ENCODE results near the gene SPATA33. TPM values are rescaled to one million over a fixed set of nuclear protein-coding genes. Genes with fewer than 3 reads are reported as not detected.

The SPATA33 gene
- total and polyA plus RNA-seq, 4 donors: 3.0 to 10.7 (median 7.5) TPM

- H3K9me3 ChIP-seq (ENCODE audit: control insufficient read depth, low read length): no peaks in the 10 kb centered on the region
- no peaks in the 10 kb centered on the region for H3K36me3 ChIP-seq (ENCODE audit: control insufficient read depth in 1 of 2, insufficient read depth in 2 of 2, low read length in 1 of 2)
- no peaks in the 10 kb centered on the region for H3K27me3 ChIP-seq (ENCODE audit: control insufficient read depth in 1 of 2, insufficient read depth in 2 of 2, low read length in 1 of 2)
- H3K27ac ChIP-seq (ENCODE audit: low read depth in 1 of 2, low read length in 2 of 2): no peak overlapping the region
- no peak for ATAC-seq (ENCODE audit: low FRiP score)
- intact Hi-C loops (cut with DNase I): no loop called here
- H3K4me3 ChIP-seq (ENCODE audit: low read length in 2 of 2): no peak overlapping the region
- H3K4me1 ChIP-seq (ENCODE audit: control insufficient read depth in 1 of 2, insufficient read depth in 2 of 2, low read length in 2 of 2): no peaks in the 10 kb centered on the region
- peak in 1 of 2 donors; percentile 43 for DNase-seq
- 17 to 20% methylated on average over 18 to 22 of the region's 22 CpGs for WGBS, 2 donors
These were observed 54.7 kb downstream of the SPATA33 start for GRCh38 chr16:89712274-89712781.

DNA sequence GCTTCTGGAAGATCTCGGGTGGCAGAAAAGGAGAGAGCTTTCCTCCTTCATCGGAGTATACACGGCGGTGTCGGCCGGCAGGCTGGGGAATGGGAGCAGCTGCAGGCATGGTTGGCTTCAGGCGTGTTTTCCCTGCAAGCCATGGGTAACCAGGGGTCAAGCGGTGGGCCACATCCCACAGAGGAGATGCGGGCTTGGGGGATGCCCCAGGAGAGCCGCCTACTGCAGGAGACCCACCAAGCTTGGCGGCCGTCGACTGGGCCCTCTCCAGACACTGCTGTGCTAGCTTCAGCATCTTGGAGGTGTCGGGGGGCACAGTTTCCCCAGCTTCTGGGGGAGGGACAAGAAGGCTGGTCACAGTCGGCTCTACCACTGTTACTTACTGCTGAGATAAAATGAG lies 58.9 kb downstream of the SPATA33 start:
- H3K36me3 ChIP-seq (ENCODE audit: control insufficient read depth in 1 of 2, insufficient read depth in 2 of 2, low read length in 1 of 2): no peaks in the 10 kb centered on the region
- no peak overlapping the region for H3K4me3 ChIP-seq (ENCODE audit: low read length in 2 of 2)
- no peak overlapping the region for H3K27ac ChIP-seq (ENCODE audit: low read depth in 1 of 2, low read length in 2 of 2)
- no peak for ATAC-seq (ENCODE audit: low FRiP score)
- intact Hi-C loops (cut with DNase I): no loop called here
- peaks cover 0 to 2% of the 10 kb centered on the region in 2 donors for H3K27me3 ChIP-seq (ENCODE audit: control insufficient read depth in 1 of 2, insufficient read depth in 2 of 2, low read length in 1 of 2)
- DNase-seq: no peak
- no peaks in the 10 kb centered on the region for H3K4me1 ChIP-seq (ENCODE audit: control insufficient read depth in 1 of 2, insufficient read depth in 2 of 2, low read length in 2 of 2)
- H3K9me3 ChIP-seq (ENCODE audit: control insufficient read depth, low read length): no peaks in the 10 kb centered on the region
- WGBS, 2 donors: 84 to 88% methylated on average over 15 of the region's 15 CpGs

DNA sequence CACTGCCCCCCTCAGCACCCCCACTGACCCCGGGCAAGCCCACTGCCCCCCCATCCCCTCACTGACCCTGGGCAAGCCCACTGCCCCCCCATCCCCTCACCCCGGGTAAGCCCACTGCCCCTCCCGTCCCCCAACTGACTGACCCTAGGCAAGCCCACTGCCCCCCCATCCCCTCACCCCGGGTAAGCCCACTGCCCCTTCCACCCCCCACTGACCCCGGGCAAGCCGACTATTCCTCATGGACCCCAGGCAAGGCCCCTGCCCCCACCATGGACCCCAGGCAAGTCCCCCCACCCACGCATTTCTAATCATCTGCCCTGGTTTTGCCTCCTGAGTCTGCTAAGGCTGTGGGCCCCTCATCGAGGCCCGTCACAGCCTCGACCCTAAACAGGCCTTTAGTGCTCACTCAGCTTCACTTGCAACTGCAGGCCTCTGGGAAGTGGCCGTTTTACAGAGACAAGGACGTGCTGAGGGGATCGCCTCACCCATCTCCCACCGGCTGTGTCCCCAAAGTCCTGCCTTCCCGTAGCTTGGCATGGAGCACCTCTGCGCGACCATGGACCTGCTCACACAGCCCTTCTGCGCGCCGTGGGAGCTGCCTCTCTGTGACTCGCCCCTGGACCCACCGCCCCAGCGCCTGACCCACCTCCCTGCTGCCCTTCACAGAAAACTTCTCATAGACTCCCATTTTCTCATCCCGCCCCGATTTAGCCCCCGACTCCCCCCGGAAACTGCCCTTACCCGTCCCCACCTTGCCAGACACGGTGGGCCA lies 59.5 kb downstream of the SPATA33 start:
- no peak for DNase-seq
- no peak for ATAC-seq (ENCODE audit: low FRiP score)
- Histone ChIP-seq H3K36me3 (ENCODE audit: control insufficient read depth in 1 of 2, insufficient read depth in 2 of 2, low read length in 1 of 2) (no peaks in the 10 kb centered on the region), H3K4me1 (ENCODE audit: control insufficient read depth in 1 of 2, insufficient read depth in 2 of 2, low read length in 2 of 2) (no peaks in the 10 kb centered on the region), H3K27ac (ENCODE audit: low read depth in 1 of 2, low read length in 2 of 2) (no peak overlapping the region), H3K4me3 (ENCODE audit: low read length in 2 of 2) (no peak overlapping the region), H3K27me3 (ENCODE audit: control insufficient read depth in 1 of 2, insufficient read depth in 2 of 2, low read length in 1 of 2) (peaks cover 0 to 2% of the 10 kb centered on the region in 2 donors), H3K9me3 (ENCODE audit: control insufficient read depth, low read length) (no peaks in the 10 kb centered on the region)
- 89 to 92% methylated on average over 26 to 29 of the region's 29 CpGs for WGBS, 2 donors
- intact Hi-C loops (cut with DNase I): no loop called here

DNA sequence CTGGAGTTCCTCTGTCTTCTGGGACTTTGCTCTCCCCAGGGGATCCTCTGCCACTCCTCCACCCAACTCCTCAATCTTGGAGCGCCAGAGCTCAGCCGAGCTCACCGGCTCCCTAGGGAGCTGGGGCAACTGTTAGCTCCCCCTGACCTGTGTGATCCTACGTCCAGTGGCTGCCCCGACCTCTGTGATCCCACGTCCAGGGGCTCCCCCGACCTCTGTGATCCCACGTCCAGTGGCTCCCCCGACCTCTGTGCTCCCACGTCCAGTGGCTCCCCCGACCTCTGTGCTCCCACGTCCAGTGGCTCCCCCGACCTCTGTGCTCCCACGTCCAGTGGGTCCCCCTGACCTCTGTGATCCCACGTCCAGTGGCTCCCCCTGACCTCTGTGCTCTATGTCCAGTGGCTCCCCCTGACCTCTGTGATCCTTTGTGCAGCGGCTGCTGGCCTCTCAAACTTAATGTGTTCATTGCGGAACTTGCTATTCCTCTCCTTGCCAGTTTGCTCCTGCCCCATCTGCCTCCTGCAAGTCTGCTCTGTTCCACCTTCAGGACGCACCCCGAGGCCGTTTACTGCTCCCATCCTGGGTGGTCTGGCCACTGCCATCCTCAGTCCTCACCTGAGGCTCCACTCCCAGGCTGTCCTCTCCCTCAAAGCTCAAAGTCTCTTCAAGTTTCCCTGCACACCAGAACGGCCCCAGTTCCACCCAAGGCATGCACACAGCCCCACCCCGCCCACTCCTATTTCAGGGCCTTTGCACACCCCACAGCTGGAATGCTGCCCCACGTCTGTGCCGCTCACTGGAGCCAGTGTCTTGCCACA lies 60.3 kb downstream of the SPATA33 start:
- H3K4me1 ChIP-seq (ENCODE audit: control insufficient read depth in 1 of 2, insufficient read depth in 2 of 2, low read length in 2 of 2): no peaks in the 10 kb centered on the region
- no peaks in the 10 kb centered on the region for H3K36me3 ChIP-seq (ENCODE audit: control insufficient read depth in 1 of 2, insufficient read depth in 2 of 2, low read length in 1 of 2)
- ATAC-seq (ENCODE audit: low FRiP score) (no peak), DNase-seq (no peak)
- 84 to 85% methylated on average over 24 of the region's 24 CpGs for WGBS, 2 donors
- H3K27ac ChIP-seq (ENCODE audit: low read depth in 1 of 2, low read length in 2 of 2): no peak overlapping the region
- intact Hi-C loops (cut with DNase I): no loop called here
- H3K9me3 ChIP-seq (ENCODE audit: control insufficient read depth, low read length): no peaks in the 10 kb centered on the region
- no peak overlapping the region for H3K4me3 ChIP-seq (ENCODE audit: low read length in 2 of 2)
- peaks cover 0 to 2% of the 10 kb centered on the region in 2 donors for H3K27me3 ChIP-seq (ENCODE audit: control insufficient read depth in 1 of 2, insufficient read depth in 2 of 2, low read length in 1 of 2)

Other genes with a start within 250 kb of the SPATA33 start
- gene ANKRD11, start 167.3 kb upstream of the SPATA33 start, total RNA-seq: 100 to 1,000 TPM; 124 to 139 TPM
- 10 to 100 TPM; 34.6 to 56.0 TPM for gene ANKRD11, start 167.3 kb upstream of the SPATA33 start, polyA plus RNA-seq
- 100 to 1,000 TPM in 1 of 2 donors, 10 to 100 TPM in 1; 90.6 to 110 TPM for gene SPG7, start 149.4 kb upstream of the SPATA33 start, total RNA-seq
- 100 to 1,000 TPM in 1 of 2 donors, 10 to 100 TPM in 1; 28.4 to 171 TPM for gene SPG7, start 149.4 kb upstream of the SPATA33 start, polyA plus RNA-seq
- gene RPL13, start 97.2 kb upstream of the SPATA33 start, total RNA-seq: 1,000 to 10,000 TPM; 1,505 to 1,678 TPM
- 1,000 to 10,000 TPM; 4,359 to 6,820 TPM for gene RPL13, start 97.2 kb upstream of the SPATA33 start, polyA plus RNA-seq
- gene CPNE7, start 82.1 kb upstream of the SPATA33 start, total RNA-seq: under 1 TPM; 0.13 to 0.66 TPM
- gene CPNE7, start 82.1 kb upstream of the SPATA33 start, polyA plus RNA-seq: under 1 TPM; 0.13 to 0.69 TPM
- gene DPEP1, start 44.2 kb upstream of the SPATA33 start, total RNA-seq: not detected
- 1 to 10 TPM in 1 of 2 donors, not detected in 1; 8.5 TPM for gene DPEP1, start 44.2 kb upstream of the SPATA33 start, polyA plus RNA-seq
- gene CHMP1A, start 128 bp upstream of the SPATA33 start, total RNA-seq: 10 to 100 TPM; 69.0 to 78.8 TPM
- 100 to 1,000 TPM in 1 of 2 donors, 10 to 100 TPM in 1; 45.5 to 112 TPM for gene CHMP1A, start 128 bp upstream of the SPATA33 start, polyA plus RNA-seq
- 10 to 100 TPM; 29.9 to 71.1 TPM for gene CDK10, start 28.9 kb downstream of the SPATA33 start, total RNA-seq
- 100 to 1,000 TPM in 1 of 2 donors, 10 to 100 TPM in 1; 24.7 to 134 TPM for gene CDK10, start 28.9 kb downstream of the SPATA33 start, polyA plus RNA-seq
- gene SPATA2L, start 43.9 kb downstream of the SPATA33 start, total RNA-seq: 10 to 100 TPM in 1 of 2 donors, 1 to 10 TPM in 1; 9.1 to 13.4 TPM
- 10 to 100 TPM in 1 of 2 donors, 1 to 10 TPM in 1; 4.9 to 12.0 TPM for gene SPATA2L, start 43.9 kb downstream of the SPATA33 start, polyA plus RNA-seq
- 10 to 100 TPM; 10.3 to 15.3 TPM for gene VPS9D1, start 63.1 kb downstream of the SPATA33 start, total RNA-seq
- gene VPS9D1, start 63.1 kb downstream of the SPATA33 start, polyA plus RNA-seq: 10 to 100 TPM in 1 of 2 donors, 1 to 10 TPM in 1; 5.1 to 34.5 TPM
- 10 to 100 TPM; 23.6 to 30.4 TPM for gene ZNF276, start 63.7 kb downstream of the SPATA33 start, total RNA-seq
- gene ZNF276, start 63.7 kb downstream of the SPATA33 start, polyA plus RNA-seq: 10 to 100 TPM in 1 of 2 donors, 1 to 10 TPM in 1; 3.3 to 47.7 TPM
- gene FANCA, start 158.8 kb downstream of the SPATA33 start, total RNA-seq: 1 to 10 TPM; 3.9 to 6.9 TPM
- gene FANCA, start 158.8 kb downstream of the SPATA33 start, polyA plus RNA-seq: 1 to 10 TPM; 2.0 to 3.5 TPM
- 1 to 10 TPM in 1 of 2 donors, under 1 TPM in 1; 0.62 to 2.2 TPM for gene SPIRE2, start 170.6 kb downstream of the SPATA33 start, total RNA-seq
- 1 to 10 TPM; 1.4 to 2.3 TPM for gene SPIRE2, start 170.6 kb downstream of the SPATA33 start, polyA plus RNA-seq
- gene TCF25, start 215.8 kb downstream of the SPATA33 start, total RNA-seq: 100 to 1,000 TPM; 207 to 224 TPM
- 100 to 1,000 TPM in 1 of 2 donors, 10 to 100 TPM in 1; 47.6 to 273 TPM for gene TCF25, start 215.8 kb downstream of the SPATA33 start, polyA plus RNA-seq